Posterior vena cava (tissue), 2 donors: ENCODE results near the gene PRR15L. TPM values are rescaled to one million over a fixed set of nuclear protein-coding genes. Genes with fewer than 3 reads are reported as not detected.
"Not testable (repeated sequence)": the region's sequence is repeated elsewhere in the genome, so short reads cannot be mapped to it uniquely, and the experiment has no call there.

ENCODE experiments used
- DNase-seq: peaks from one replicate; pipeline ENCODE4 v3.0.0-alpha.2; 2020; ENCODE audit warnings: low spot score
- intact Hi-C, 2 donors: fragments of 100-400 bp; cut with DNase I; formaldehyde crosslinking; loops; one replicate each; pipeline versions ENCODE4 v1.14.1 to v1.14.2; 2022 to 2023
- total RNA-seq, 2 donors: library from RNA; stranded (reverse); fragmentation: NEBNext Ultra II Directional; extraction: Animal tissue kit (Norgen Biotek cat#: 25700); gene quantifications; one replicate each; pipeline ENCODE4 v1.2.1, GENCODE V29; 2021
- donor health status: DM: yes; HTN: yes; CAD: no.
- donor health status: DM: yes; HTN: yes; CAD: no.

PRR15L gene
- total RNA-seq, 2 donors from 2014 or later, result not detected

GRCh38 chr17:47946929-47947397, 10.7 kb downstream of the PRR15L start:
- intact Hi-C loops, result loop anchor here in 1 of 2 donors (5.0 kb wide), 1 partner anchor 50 kb away; the partner anchor contains the start of gene SP2
- no peak for DNase-seq

- DNase-seq, result no peak
- intact Hi-C loops, result loop anchor here in 1 of 2 donors (5.0 kb wide), 1 partner anchor 49 kb away; the partner anchor contains the start of gene SP2
Observed at GRCh38 chr17:47946516-47946915, 11.2 kb downstream of the PRR15L start.

DNA sequence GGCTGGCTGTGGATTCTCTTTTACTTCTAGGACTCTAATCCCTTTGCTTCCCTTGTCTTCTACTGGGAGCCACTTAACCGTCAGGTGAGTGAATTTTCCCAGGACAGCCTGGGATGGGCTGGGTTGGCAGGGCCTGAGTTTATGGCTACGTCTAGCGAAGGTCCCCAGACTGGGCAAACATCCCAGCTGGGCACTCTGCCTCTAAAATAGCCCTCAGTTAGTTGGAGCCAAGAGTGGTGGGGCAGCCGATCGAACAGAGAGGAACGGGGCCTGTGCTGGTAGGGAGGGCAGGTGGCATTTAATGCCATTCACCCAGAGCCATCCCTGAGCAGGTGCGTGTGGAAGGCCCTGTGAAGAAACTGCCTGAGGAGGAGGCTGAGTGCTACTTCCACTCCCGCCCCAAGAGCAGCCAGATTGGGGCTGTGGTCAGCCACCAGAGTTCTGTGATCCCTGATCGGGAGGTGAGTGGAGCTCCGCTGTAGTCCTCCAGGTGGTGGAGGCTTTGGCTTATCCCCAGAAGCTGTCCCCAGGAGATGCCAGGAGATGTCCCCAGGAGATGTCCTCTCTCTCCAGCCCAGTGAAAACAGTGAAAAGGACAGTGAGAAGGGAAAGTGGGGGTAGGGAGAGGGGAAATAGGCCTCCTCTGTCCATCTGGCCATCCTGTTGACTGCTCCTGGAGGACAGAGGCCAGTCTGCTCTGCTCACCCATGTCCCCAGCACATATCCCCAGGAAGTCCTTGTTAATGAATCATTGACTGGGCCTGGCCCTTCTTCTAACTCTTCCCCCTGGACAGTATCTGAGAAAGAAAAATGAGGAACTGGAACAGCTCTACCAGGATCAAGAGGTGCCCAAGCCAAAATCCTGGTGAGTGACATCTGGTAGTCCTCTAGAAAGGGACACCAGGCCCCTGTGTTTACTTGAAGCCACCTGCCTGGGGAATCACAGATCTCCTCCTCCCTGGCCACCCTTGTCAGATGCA, 11.9 kb downstream of the PRR15L start:
- intact Hi-C loops, result loop anchor here in 1 of 2 donors (5.0 kb wide), 1 partner anchor 49 kb away; the partner anchor contains the start of gene SP2
- DNase-seq, result no peak

DNA sequence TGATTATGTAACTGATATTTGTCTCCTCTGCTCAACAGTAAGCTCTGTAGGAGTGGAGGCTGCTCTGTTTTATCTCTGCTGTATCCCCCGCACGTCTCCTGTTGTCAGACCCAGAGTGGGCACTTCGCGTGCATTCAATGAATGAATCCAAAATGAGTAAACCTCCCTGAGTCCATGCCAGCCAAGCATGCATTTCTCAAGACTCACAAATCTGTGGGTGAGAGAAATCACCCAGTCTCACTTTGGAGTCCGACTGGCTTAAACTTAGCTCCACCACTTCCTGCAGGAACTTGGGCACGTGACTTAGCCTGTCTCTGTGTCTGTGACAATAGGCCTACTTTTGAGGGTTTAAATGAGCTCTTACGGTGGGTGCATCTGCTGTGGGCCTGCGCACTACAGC, 12.6 kb downstream of the PRR15L start:
- DNase-seq, result no peak
- intact Hi-C loops, result loop anchor here in 1 of 2 donors (5.0 kb wide), 1 partner anchor 48 kb away; the partner anchor contains the start of gene SP2

GRCh38 chr17:47942568-47942967, 15.1 kb downstream of the PRR15L start:
- intact Hi-C loops, result loop anchor here in 1 of 2 donors (5.0 kb wide), 1 partner anchor 45 kb away; the partner anchor contains the start of gene SP2
- no peak for DNase-seq

- intact Hi-C loops, result loop anchor here in 1 of 2 donors (5.0 kb wide), 1 partner anchor 45 kb away; the partner anchor contains the start of gene SP2
- DNase-seq, result no peak
Observed at GRCh38 chr17:47942096-47942510, 15.6 kb downstream of the PRR15L start.

GRCh38 chr17:47941246-47942095, 16.2 kb downstream of the PRR15L start, which contains the start of gene PNPO:
Gene PNPO, plus strand, starts transcription at chr17:47941571. Its CDS starts 105 bp downstream, at chr17:47941676.
- intact Hi-C loops, result loop anchor here in 1 of 2 donors (5.0 kb wide), 1 partner anchor 44 kb away; the partner anchor contains the start of gene SP2
- DNase-seq, result peak; percentile 98

DNA sequence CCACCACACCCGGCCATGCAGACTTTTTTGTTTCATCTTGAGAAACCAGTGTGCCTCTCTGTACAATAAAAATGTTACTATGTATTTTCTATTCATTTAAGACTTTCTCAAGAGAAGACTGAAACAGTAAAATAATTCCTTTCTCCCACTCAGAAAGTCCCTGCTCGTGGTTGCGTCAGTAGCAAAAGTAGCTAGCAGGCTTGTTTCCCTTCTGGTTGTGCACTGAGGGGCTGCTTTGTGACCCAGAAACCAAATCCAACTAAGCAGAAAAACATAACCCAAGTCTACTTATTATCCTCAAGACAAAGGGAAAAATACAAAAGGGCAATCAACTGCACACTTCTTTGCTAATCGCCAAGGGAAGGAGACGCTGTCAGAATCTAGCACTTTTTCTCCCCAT, 19.7 kb downstream of the PRR15L start:
- intact Hi-C loops, result no loop called here
- DNase-seq, result no peak

DNA sequence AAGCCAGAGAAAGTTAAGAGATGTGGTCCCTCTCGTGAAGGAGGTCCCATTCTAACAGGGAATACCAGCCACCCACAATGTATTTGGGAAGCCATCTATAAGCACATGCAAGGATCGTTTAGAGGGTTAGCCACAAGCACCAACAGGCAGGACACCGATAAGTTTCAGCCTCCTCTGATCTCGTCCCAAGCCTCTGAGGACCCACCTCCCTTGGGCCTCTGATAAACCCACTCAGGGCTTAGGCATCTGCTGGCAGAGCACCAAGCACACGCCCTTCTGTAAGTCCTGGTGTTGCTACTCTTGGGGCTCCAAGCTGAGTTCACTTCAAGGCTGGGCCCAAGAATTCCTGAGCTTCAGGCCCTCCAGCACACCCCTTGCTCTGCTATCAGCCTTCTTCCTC, 21.7 kb downstream of the PRR15L start:
- DNase-seq, result no peak
- intact Hi-C loops, result no loop called here

DNA sequence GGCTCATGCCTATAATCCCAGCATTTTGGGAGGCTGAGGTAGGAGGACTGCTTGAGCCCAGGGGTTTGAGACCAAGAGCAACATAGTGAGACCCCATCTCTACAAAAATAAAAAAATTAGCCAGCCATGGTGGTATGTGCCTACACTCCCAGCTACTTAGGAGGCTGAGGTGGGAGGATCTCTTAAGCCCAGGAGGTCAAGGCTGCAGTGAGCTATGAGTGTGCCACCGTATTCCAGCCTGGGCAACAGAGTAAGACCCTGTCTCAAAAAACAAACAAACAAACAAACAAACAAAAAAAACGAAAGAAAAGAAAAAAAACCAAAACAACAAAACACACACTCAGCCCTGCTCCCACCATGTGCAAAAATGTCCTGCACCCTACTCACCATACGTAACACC, 22.2 kb downstream of the PRR15L start:
- DNase-seq, intact Hi-C loops: not testable (repeated sequence)

GRCh38 chr17:47934856-47935255, 22.8 kb downstream of the PRR15L start:
- intact Hi-C loops, result no loop called here
- no peak for DNase-seq

GRCh38 chr17:47931848-47932247, 25.8 kb downstream of the PRR15L start:
- intact Hi-C loops, result no loop called here
- DNase-seq, result no peak

DNA sequence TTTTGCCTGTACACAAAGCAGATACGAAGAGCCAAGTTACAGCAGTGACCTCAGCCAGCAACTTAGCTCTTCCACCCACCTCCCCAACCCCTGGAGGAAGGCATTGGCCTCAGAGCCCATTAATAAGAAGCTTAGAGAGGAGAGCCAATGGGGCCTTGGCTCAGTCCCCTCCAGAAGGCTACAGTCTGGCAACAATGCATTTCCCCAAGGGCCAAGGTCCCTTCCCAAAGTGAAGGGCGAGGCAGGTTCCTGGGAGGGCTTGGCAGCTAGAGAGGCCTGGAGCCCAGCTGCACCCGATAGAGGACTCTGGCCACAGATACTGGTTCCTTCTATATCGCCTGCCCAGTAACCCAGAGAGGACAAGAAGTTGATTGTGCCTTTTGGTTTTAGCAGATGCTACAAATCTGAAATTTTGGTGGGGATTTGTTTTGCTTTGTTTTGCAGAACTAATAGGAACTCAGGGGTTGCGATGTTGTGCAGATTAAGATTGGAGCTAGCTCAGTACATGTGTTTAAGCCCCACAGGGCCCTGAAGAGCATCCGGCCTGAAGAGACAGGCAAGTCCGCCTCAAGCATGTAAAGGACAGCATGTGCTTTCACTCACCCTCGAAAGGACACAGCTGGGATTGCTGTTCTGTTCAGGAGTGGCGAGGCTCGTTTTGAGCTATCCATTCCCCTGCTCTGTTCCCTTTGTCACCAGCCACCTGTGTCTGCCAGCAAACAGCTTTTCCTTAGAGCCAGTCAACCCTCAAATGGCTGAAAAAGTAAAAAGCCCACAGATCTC, 28.3 kb downstream of the PRR15L start:
- no peak for DNase-seq
- intact Hi-C loops, result no loop called here

- DNase-seq, result no peak
- intact Hi-C loops, result no loop called here
Observed at GRCh38 chr17:47928415-47928814, 29.3 kb downstream of the PRR15L start.

- DNase-seq, result no peak
- intact Hi-C loops, result loop anchor here in 1 of 2 donors (2.0 kb wide), 1 partner anchor 49 kb away; no protein-coding TSS in a partner anchor
Observed at GRCh38 chr17:47927821-47928400, 29.8 kb downstream of the PRR15L start.

GRCh38 chr17:47925678-47925988, 32.0 kb downstream of the PRR15L start:
- intact Hi-C loops, result no loop called here
- no peak for DNase-seq

- no peak for DNase-seq
- intact Hi-C loops, result no loop called here
Observed at GRCh38 chr17:47924785-47925677, 32.7 kb downstream of the PRR15L start.
